ENCODE results near the gene TBP.

DNA sequence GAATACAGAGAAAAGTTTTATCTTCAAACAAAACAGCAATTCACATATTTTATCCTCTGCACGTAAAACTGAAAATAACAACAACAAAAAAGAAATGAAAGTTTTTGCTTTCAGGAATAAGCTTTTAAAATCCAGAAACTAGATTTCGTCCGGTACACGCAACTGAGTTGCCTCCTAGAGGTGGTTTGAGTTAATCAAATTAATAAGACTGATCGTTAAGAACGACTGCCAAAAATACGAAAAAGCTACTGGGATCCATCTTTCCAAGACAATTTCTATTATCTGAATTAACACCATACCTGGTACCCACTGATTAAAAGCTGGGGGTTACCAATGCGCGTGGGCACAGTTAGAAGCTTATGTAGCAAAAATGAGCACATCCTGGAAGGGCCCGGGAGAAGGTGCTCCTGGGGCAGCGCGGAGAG, 29.6 kb downstream of the TBP start:
- TF ChIP-seq FOXJ3 (CRISPR knock-in tag; IDR thresholded peaks at IDR 0.05; ENCODE audit: borderline replicate concordance) (no peak), HDAC6 (IDR thresholded peaks at IDR 0.05; ENCODE audit: low read depth, low read length) (no peak), ZSCAN21 (CRISPR knock-in tag; IDR thresholded peaks at IDR 0.05; ENCODE audit: borderline replicate concordance) (no peak)
- TF ChIP-seq, protein P1, sequence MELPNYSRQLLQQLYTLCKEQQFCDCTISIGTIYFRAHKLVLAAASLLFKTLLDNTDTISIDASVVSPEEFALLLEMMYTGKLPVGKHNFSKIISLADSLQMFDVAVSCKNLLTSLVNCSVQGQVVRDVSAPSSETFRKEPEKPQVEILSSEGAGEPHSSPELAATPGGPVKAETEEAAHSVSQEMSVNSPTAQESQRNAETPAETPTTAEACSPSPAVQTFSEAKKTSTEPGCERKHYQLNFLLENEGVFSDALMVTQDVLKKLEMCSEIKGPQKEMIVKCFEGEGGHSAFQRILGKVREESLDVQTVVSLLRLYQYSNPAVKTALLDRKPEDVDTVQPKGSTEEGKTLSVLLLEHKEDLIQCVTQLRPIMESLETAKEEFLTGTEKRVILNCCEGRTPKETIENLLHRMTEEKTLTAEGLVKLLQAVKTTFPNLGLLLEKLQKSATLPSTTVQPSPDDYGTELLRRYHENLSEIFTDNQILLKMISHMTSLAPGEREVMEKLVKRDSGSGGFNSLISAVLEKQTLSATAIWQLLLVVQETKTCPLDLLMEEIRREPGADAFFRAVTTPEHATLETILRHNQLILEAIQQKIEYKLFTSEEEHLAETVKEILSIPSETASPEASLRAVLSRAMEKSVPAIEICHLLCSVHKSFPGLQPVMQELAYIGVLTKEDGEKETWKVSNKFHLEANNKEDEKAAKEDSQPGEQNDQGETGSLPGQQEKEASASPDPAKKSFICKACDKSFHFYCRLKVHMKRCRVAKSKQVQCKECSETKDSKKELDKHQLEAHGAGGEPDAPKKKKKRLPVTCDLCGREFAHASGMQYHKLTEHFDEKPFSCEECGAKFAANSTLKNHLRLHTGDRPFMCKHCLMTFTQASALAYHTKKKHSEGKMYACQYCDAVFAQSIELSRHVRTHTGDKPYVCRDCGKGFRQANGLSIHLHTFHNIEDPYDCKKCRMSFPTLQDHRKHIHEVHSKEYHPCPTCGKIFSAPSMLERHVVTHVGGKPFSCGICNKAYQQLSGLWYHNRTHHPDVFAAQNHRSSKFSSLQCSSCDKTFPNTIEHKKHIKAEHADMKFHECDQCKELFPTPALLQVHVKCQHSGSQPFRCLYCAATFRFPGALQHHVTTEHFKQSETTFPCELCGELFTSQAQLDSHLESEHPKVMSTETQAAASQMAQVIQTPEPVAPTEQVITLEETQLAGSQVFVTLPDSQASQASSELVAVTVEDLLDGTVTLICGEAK (IDR thresholded peaks at IDR 0.05) = no peak
- TF ChIP-seq, protein P1 (CRISPR knock-in tag; IDR thresholded peaks at IDR 0.05) = no peak

Data from HepG2 (cell line).